DOHH2 (cell line): ENCODE data around the gene NOC2L.

Source experiments
- H3F3A ChIP-seq: fragments of 200-600 bp; sonication (generic), shearing (Covaris generic); 2 replicates; pipeline ENCODE4 v1.6.0; 2016; ENCODE audit warnings: antibody characterized with exemption, mild to moderate bottlenecking; ENCODE audit not compliant: control insufficient read depth, insufficient read depth
- H3K27ac ChIP-seq: fragments of 200-600 bp; sonication (generic); 2 replicates; pipeline ENCODE4 v1.5.1; 2014; ENCODE audit warnings: low read depth, mild to moderate bottlenecking, low read length, moderate library complexity
- H3K27me3 ChIP-seq: fragments of 200-600 bp; sonication (generic); 2 replicates; pipeline ENCODE4 v1.6.1; 2014; ENCODE audit warnings: mild to moderate bottlenecking, low read length, mixed read lengths; ENCODE audit not compliant: control insufficient read depth
- H3K36me3 ChIP-seq: fragments of 200-600 bp; sonication (generic); 2 replicates; pipeline ENCODE4 v1.6.1; 2014; ENCODE audit warnings: mild to moderate bottlenecking, low read length, moderate library complexity, mixed read lengths; ENCODE audit not compliant: control insufficient read depth
- H3K4me1 ChIP-seq: fragments of 200-600 bp; sonication (generic); 2 replicates; pipeline ENCODE4 v1.6.1; 2014; ENCODE audit warnings: mild to moderate bottlenecking, low read length, mixed read lengths; ENCODE audit not compliant: control insufficient read depth
- H3K4me2 ChIP-seq: fragments of 200-600 bp; sonication (generic); 2 replicates; pipeline ENCODE4 v1.6.0; 2014; ENCODE audit warnings: mild to moderate bottlenecking, low read length, moderate library complexity
- H3K4me3 ChIP-seq: fragments of 200-600 bp; sonication (generic); 2 replicates; pipeline ENCODE4 v1.5.1; 2014; ENCODE audit warnings: mild to moderate bottlenecking, low read length, mixed read lengths
- H3K79me2 ChIP-seq: fragments of 200-600 bp; sonication (generic); 2 replicates; pipeline ENCODE4 v1.6.1; 2014; ENCODE audit warnings: mild to moderate bottlenecking, low read length, mixed read lengths; ENCODE audit not compliant: control insufficient read depth
- H3K9me2 ChIP-seq: fragments of 200-600 bp; sonication (generic); replicated peaks from 2 replicates; pipeline ENCODE4 v1.6.1; 2014; ENCODE audit warnings: mild to moderate bottlenecking, low read length, mixed read lengths; ENCODE audit not compliant: control insufficient read depth
- H3K9me3 ChIP-seq: fragments of 200-600 bp; sonication (generic); 2 replicates; pipeline ENCODE4 v1.6.1; 2014; ENCODE audit warnings: antibody characterized with exemption, low read length, mixed read lengths; ENCODE audit not compliant: control insufficient read depth, insufficient read depth
- H4K20me1 ChIP-seq: fragments of 200-600 bp; sonication (generic); 2 replicates; pipeline ENCODE4 v1.6.0; 2014; ENCODE audit warnings: low read depth, mild to moderate bottlenecking, antibody characterized with exemption, low read length, moderate library complexity; ENCODE audit not compliant: control insufficient read depth, insufficient read depth
- CTCF ChIP-seq: fragments of 200-600 bp; sonication (generic); IDR thresholded peaks from one replicate; pipeline ENCODE4 v1.5.1; 2014; ENCODE audit warnings: antibody characterized with exemption, mild to moderate bottlenecking, low read depth, low read length; ENCODE audit not compliant: poor library complexity, severe bottlenecking
- EZH2phosphoT487 ChIP-seq: fragments of 200-600 bp; sonication (generic); IDR thresholded peaks from 2 replicates; pipeline ENCODE4 v1.6.1; 2017; ENCODE audit warnings: borderline replicate concordance, mild to moderate bottlenecking, antibody characterized with exemption, low read length, moderate library complexity, mixed read lengths

The NOC2L gene

GRCh38 chr1:985126-985525, 26.1 kb upstream of the NOC2L start:
- Histone ChIP-seq H3K4me1 (no peaks in the 10 kb centered on the region), H3K27me3 (peaks cover 17% of the 10 kb centered on the region), H3K4me3 (no peak overlapping the region)

GRCh38 chr1:984476-984814, 25.4 kb upstream of the NOC2L start:
- Histone ChIP-seq H3K4me3 (no peak overlapping the region), H3K36me3 (no peaks in the 10 kb centered on the region), H3K79me2 (no peaks in the 10 kb centered on the region), H3K4me2 (no peak overlapping the region), H4K20me1 (no peaks in the 10 kb centered on the region), H3K9me3 (no peaks in the 10 kb centered on the region), H3K27me3 (peaks cover 15% of the 10 kb centered on the region), H3F3A (no peaks in the 10 kb centered on the region), H3K9me2 (no peaks in the 10 kb centered on the region), H3K27ac (no peak overlapping the region), H3K4me1 (no peaks in the 10 kb centered on the region)
- TF ChIP-seq EZH2phosphoT487 (no peak), CTCF (no peak)

More at GRCh38 chr1:985126-985525, 26.1 kb upstream of the NOC2L start:
- no peaks in the 10 kb centered on the region for H3K36me3 ChIP-seq
- no peaks in the 10 kb centered on the region for H3K79me2 ChIP-seq
- H3F3A ChIP-seq = no peaks in the 10 kb centered on the region
- no peaks in the 10 kb centered on the region for H4K20me1 ChIP-seq
- no peak overlapping the region for H3K27ac ChIP-seq
- H3K9me3 ChIP-seq = no peaks in the 10 kb centered on the region
- no peak overlapping the region for H3K4me2 ChIP-seq
- TF ChIP-seq CTCF (no peak), EZH2phosphoT487 (no peak)
- H3K9me2 ChIP-seq = no peaks in the 10 kb centered on the region

- Histone ChIP-seq H3K36me3 (no peaks in the 10 kb centered on the region), H3K4me2 (no peak overlapping the region), H3K9me2 (no peaks in the 10 kb centered on the region), H3K4me1 (no peaks in the 10 kb centered on the region), H3K4me3 (no peak overlapping the region), H3F3A (no peaks in the 10 kb centered on the region), H3K27me3 (peaks cover 12% of the 10 kb centered on the region), H3K79me2 (no peaks in the 10 kb centered on the region), H4K20me1 (no peaks in the 10 kb centered on the region), H3K9me3 (no peaks in the 10 kb centered on the region), H3K27ac (no peak overlapping the region)
- no peak for TF ChIP-seq EZH2phosphoT487
- TF ChIP-seq CTCF = peak; percentile 71
Measured at GRCh38 chr1:983798-984475, 24.9 kb upstream of the NOC2L start.
